ENCODE results near the gene LHPP. TPM values are rescaled to one million over a fixed set of nuclear protein-coding genes. Genes with fewer than 3 reads are reported as not detected.

The LHPP gene
- total and polyA plus RNA-seq, 8 donors = 12.2 to 26.8 (median 15.0) TPM

GRCh38 chr10:124535731-124536495 is 74.3 kb downstream of the LHPP start:
- intact Hi-C loops (cut with DNase I) = no loop called here
- DNase-seq (peak in 1 of 4 donors; percentile 54), ATAC-seq (no peak)
- no peak overlapping the region for H3K4me3 ChIP-seq
- H3K27me3 ChIP-seq = no peaks in the 10 kb centered on the region
- H3K9me3 ChIP-seq = no peaks in the 10 kb centered on the region
- TF ChIP-seq, protein P1, sequence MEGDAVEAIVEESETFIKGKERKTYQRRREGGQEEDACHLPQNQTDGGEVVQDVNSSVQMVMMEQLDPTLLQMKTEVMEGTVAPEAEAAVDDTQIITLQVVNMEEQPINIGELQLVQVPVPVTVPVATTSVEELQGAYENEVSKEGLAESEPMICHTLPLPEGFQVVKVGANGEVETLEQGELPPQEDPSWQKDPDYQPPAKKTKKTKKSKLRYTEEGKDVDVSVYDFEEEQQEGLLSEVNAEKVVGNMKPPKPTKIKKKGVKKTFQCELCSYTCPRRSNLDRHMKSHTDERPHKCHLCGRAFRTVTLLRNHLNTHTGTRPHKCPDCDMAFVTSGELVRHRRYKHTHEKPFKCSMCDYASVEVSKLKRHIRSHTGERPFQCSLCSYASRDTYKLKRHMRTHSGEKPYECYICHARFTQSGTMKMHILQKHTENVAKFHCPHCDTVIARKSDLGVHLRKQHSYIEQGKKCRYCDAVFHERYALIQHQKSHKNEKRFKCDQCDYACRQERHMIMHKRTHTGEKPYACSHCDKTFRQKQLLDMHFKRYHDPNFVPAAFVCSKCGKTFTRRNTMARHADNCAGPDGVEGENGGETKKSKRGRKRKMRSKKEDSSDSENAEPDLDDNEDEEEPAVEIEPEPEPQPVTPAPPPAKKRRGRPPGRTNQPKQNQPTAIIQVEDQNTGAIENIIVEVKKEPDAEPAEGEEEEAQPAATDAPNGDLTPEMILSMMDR (IDR thresholded peaks at IDR 0.05) = no peak
- H3K36me3 ChIP-seq = no peaks in the 10 kb centered on the region
- H3K27ac ChIP-seq = no peak overlapping the region
- peaks cover 0 to 29% of the 10 kb centered on the region in 2 donors for H3K4me1 ChIP-seq

DNA sequence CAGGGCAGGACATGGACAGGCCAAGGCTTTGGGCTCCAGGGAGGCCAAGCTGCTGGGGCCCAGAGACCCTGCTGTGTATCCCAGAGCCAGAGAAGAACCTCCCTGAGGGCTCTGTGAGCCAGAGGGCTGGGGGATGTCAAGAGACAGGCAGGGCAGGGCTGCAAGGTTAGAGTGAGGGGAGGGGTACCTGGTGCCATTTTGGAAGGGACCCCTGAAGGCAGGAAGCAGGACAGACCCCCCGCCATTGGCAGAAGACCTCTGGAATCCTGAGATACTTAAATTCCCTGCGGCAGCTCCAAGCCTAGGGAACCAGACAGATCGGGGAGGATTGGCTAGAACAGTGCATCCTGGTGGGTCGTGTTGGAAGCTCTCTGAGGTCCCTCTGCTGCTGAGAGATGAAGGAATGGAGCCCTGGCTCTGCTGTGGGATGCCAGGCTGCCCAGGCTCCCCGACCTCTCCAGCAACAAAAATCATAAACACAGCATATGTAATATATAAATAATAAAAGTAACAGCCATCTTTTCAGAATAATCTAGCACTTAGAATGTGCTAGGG is 75.0 kb downstream of the LHPP start:
- DNase-seq = peak in 1 of 4 donors; percentile 14
- Histone ChIP-seq H3K27me3 (no peaks in the 10 kb centered on the region), H3K9me3 (no peaks in the 10 kb centered on the region), H3K36me3 (no peaks in the 10 kb centered on the region), H3K4me3 (no peak overlapping the region), H3K27ac (no peak overlapping the region), H3K4me1 (peaks cover 0 to 29% of the 10 kb centered on the region in 2 donors)
- TF ChIP-seq, protein P1 (IDR thresholded peaks at IDR 0.05) = no peak
- ATAC-seq = no peak
- intact Hi-C loops (cut with DNase I) = no loop called here

DNA sequence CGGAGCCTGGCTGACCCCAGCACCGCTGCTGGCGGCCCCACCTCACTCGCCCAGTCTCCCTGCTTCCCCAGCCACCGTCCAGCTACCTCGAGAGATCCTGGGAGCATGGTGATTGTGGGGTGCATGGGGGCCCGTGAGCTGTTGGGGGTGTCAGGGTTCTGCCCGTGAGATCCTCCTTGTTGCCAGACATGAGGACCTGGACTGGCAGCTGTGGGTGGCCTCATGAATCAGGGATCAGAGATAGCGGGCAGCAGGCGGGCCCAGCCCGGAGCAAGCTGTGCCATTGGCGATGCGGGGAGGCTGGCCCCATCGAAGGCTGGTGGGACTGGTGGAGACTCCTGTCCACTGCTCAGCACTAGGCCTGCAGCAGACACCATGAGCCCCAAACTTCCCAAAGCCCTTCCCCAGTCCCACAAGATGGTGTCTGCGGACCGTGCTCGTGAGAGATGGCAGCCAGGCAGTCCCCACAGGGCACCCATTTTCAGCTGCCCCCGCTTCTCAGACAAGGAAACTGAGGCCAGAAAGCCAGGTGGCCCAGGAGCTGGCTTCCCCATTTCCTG is 75.6 kb downstream of the LHPP start:
- Histone ChIP-seq H3K4me1 (peaks cover 0 to 29% of the 10 kb centered on the region in 2 donors), H3K27ac (no peak overlapping the region), H3K9me3 (no peaks in the 10 kb centered on the region), H3K36me3 (no peaks in the 10 kb centered on the region), H3K27me3 (no peaks in the 10 kb centered on the region), H3K4me3 (no peak overlapping the region)
- DNase-seq (no peak), ATAC-seq (no peak)
- TF ChIP-seq, protein P1 (IDR thresholded peaks at IDR 0.05) = no peak
- intact Hi-C loops (cut with DNase I) = no loop called here

DNA sequence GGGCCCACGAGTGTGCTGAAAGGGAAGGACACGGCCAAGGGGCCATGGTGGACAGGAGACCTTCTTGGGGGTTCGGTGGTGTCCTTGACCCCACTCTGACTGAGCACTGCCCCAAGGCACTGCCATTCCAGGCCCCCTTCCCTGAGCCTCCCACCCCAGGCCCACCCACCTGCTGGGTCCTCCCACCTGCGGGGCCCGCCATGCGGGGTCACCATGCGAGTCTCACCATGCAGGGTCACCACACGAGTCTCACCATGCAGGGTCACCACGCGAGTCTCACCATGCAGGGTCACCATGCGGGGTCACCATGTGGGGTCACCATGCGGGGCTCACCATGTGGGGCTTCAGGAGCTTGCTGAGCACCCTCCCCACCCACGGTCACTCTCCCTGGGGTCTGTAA is 76.3 kb downstream of the LHPP start:
- Histone ChIP-seq H3K9me3 (no peaks in the 10 kb centered on the region), H3K27me3 (no peaks in the 10 kb centered on the region), H3K4me1 (peaks cover 0 to 29% of the 10 kb centered on the region in 2 donors), H3K4me3 (no peak overlapping the region), H3K36me3 (no peaks in the 10 kb centered on the region), H3K27ac (no peak overlapping the region)
- no peak for DNase-seq
- TF ChIP-seq, protein P1 (IDR thresholded peaks at IDR 0.05) = no peak
- intact Hi-C loops (cut with DNase I) = no loop called here
- no peak for ATAC-seq

DNA sequence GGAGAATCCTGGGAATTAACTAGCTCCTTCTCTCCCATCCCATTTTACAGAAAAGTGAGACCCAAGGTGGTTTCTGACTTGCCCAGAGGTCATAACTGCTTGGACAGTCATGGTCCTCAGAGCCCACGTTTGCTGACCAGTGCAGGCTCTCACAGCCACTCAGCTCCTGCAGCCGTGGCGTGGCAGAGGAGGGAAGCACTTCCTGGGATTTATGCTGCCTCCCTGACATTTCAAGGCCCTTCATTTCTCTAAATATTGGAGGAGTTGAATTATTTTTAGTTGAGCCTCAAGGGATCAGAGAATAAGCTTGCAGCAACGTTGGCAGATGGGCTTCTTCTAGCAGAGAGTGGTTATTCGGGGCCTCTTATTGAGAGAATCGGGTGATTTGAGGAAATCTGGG is 77.1 kb downstream of the LHPP start:
- H3K4me3 ChIP-seq = no peak overlapping the region
- no peaks in the 10 kb centered on the region for H3K36me3 ChIP-seq
- ATAC-seq (no peak), DNase-seq (peak in 1 of 4 donors; percentile 5)
- TF ChIP-seq, protein P1 (IDR thresholded peaks at IDR 0.05) = no peak
- H3K27ac ChIP-seq = no peak overlapping the region
- H3K4me1 ChIP-seq = peaks cover 0 to 29% of the 10 kb centered on the region in 2 donors
- H3K9me3 ChIP-seq = no peaks in the 10 kb centered on the region
- intact Hi-C loops (cut with DNase I) = no loop called here
- H3K27me3 ChIP-seq = no peaks in the 10 kb centered on the region

All from left lung (tissue), 10 donors.